Measurements from ENCODE around the gene PNMA1. TPM values are rescaled to one million over a fixed set of nuclear protein-coding genes. Genes with fewer than 3 reads are reported as not detected.

PNMA1 gene
- total and polyA plus RNA-seq, 2 of the 13 experiments (the other 11 are each of a cell fraction or from before 2014, with no cell fraction given): 7.0 to 8.3 TPM

DNA sequence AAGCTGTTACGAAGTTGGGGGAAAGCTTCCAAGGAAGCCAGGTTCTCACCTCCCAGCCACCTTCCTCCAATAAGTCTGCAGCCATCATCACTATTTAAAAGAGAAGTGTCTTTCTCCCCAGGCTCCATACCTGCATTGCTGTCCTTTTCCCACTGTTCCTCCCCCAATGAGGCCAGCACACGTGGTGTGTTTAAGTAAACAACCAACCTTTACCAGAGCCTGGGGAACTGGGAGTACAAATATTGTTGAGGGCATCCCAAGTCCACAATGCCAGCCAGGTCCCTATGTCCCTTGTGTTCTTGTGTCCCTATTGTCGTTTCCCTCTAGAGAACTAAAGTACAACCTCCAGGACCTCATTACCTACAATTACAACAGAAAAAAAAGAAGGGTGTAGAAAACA lies 49.2 kb upstream of the PNMA1 start (continued):
- TF ChIP-seq, protein P1, sequence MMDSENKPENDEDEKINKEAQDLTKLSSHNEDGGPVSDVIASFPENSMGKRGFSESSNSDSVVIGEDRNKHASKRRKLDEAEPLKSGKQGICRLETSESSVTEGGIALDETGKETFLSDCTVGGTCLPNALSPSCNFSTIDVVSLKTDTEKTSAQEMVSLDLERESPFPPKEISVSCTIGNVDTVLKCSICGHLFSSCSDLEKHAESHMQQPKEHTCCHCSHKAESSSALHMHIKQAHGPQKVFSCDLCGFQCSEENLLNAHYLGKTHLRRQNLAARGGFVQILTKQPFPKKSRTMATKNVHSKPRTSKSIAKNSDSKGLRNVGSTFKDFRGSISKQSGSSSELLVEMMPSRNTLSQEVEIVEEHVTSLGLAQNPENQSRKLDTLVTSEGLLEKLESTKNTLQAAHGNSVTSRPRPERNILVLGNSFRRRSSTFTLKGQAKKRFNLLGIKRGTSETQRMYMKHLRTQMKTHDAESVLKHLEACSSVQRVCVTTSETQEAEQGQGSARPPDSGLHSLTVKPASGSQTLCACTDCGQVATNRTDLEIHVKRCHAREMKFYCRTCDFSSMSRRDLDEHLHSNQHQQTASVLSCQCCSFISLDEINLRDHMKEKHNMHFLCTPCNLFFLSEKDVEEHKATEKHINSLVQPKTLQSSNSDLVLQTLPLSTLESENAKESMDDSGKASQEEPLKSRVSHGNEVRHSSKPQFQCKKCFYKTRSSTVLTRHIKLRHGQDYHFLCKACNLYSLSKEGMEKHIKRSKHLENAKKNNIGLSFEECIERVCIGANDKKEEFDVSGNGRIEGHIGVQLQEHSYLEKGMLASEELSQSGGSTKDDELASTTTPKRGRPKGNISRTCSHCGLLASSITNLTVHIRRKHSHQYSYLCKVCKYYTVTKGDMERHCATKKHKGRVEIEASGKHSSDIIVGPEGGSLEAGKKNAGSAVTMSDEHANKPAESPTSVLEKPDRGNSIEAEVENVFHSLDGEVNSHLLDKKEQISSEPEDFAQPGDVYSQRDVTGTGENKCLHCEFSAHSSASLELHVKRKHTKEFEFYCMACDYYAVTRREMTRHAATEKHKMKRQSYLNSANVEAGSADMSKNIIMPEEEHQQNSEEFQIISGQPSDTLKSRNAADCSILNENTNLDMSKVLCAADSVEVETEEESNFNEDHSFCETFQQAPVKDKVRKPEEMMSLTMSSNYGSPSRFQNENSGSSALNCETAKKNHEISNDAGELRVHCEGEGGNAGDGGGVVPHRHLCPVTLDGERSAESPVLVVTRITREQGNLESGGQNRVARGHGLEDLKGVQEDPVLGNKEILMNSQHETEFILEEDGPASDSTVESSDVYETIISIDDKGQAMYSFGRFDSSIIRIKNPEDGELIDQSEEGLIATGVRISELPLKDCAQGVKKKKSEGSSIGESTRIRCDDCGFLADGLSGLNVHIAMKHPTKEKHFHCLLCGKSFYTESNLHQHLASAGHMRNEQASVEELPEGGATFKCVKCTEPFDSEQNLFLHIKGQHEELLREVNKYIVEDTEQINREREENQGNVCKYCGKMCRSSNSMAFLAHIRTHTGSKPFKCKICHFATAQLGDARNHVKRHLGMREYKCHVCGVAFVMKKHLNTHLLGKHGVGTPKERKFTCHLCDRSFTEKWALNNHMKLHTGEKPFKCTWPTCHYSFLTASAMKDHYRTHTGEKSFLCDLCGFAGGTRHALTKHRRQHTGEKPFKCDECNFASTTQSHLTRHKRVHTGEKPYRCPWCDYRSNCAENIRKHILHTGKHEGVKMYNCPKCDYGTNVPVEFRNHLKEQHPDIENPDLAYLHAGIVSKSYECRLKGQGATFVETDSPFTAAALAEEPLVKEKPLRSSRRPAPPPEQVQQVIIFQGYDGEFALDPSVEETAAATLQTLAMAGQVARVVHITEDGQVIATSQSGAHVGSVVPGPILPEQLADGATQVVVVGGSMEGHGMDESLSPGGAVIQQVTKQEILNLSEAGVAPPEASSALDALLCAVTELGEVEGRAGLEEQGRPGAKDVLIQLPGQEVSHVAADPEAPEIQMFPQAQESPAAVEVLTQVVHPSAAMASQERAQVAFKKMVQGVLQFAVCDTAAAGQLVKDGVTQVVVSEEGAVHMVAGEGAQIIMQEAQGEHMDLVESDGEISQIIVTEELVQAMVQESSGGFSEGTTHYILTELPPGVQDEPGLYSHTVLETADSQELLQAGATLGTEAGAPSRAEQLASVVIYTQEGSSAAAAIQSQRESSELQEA (CRISPR knock-in tag; IDR thresholded peaks at IDR 0.05; ENCODE audit: not compliant biosample characterization): no peak
- peak; percentile 65; the same call in 1 of the 2 replicates for TF ChIP-seq FOXA1 (IDR thresholded peaks at IDR 0.05)
- peak; percentile 98 for TF ChIP-seq FOXA1 (CRISPR knock-in tag; IDR thresholded peaks at IDR 0.05)
- TF ChIP-seq ATF1 (CRISPR knock-in tag; IDR thresholded peaks at IDR 0.05): no peak
- TF ChIP-seq PLRG1 (conservative IDR thresholded peaks at IDR 0.05): no peak
- 0 out of 2 replicates have a peak, but pooled peaks have one; percentile 37 for TF ChIP-seq GATAD1 (CRISPR knock-in tag; IDR thresholded peaks at IDR 0.05)
- no peak for TF ChIP-seq ZNF790 (CRISPR knock-in tag; IDR thresholded peaks at IDR 0.05; ENCODE audit: borderline replicate concordance)
- TF ChIP-seq, protein P2, sequence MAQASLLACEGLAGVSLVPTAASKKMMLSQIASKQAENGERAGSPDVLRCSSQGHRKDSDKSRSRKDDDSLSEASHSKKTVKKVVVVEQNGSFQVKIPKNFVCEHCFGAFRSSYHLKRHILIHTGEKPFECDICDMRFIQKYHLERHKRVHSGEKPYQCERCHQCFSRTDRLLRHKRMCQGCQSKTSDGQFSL (CRISPR knock-in tag; IDR thresholded peaks at IDR 0.05): 0 out of 2 replicates have a peak, but pooled peaks have one; percentile 31
- no peak for TF ChIP-seq NR2C2 (CRISPR knock-in tag; IDR thresholded peaks at IDR 0.05; ENCODE audit: borderline replicate concordance)
- TF ChIP-seq ZNF674 (CRISPR knock-in tag; IDR thresholded peaks at IDR 0.05; ENCODE audit: low read depth): no peak
- no peak for TF ChIP-seq ZNF569 (CRISPR knock-in tag; IDR thresholded peaks at IDR 0.05; ENCODE audit: borderline replicate concordance)
- peak; percentile 9; the same call in 1 of the 2 replicates for TF ChIP-seq ZFX (CRISPR knock-in tag; IDR thresholded peaks at IDR 0.05; ENCODE audit: low read depth)
- TF ChIP-seq, protein P3, sequence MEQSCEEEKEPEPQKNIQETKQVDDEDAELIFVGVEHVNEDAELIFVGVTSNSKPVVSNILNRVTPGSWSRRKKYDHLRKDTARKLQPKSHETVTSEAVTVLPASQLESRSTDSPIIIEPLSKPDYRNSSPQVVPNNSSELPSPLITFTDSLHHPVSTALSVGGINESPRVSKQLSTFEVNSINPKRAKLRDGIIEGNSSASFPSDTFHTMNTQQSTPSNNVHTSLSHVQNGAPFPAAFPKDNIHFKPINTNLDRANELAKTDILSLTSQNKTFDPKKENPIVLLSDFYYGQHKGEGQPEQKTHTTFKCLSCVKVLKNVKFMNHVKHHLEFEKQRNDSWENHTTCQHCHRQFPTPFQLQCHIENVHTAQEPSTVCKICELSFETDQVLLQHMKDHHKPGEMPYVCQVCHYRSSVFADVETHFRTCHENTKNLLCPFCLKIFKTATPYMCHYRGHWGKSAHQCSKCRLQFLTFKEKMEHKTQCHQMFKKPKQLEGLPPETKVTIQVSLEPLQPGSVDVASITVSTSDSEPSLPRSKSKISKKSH (CRISPR knock-in tag; IDR thresholded peaks at IDR 0.05; ENCODE audit: borderline replicate concordance): no peak
- TF ChIP-seq PRMT3 (CRISPR knock-in tag; IDR thresholded peaks at IDR 0.05; ENCODE audit: borderline replicate concordance, low read depth): no peak
- no peak for TF ChIP-seq HNRNPL (IDR thresholded peaks at IDR 0.05; ENCODE audit: low read depth, low read length)
- no peak for TF ChIP-seq MYNN (CRISPR knock-in tag; IDR thresholded peaks at IDR 0.05; ENCODE audit: low read depth)
- no peak for TF ChIP-seq MED13 (CRISPR knock-in tag; IDR thresholded peaks at IDR 0.05)
- TF ChIP-seq TBX3 (IDR thresholded peaks at IDR 0.05; ENCODE audit: borderline replicate concordance): no peak
- TF ChIP-seq, protein P4, sequence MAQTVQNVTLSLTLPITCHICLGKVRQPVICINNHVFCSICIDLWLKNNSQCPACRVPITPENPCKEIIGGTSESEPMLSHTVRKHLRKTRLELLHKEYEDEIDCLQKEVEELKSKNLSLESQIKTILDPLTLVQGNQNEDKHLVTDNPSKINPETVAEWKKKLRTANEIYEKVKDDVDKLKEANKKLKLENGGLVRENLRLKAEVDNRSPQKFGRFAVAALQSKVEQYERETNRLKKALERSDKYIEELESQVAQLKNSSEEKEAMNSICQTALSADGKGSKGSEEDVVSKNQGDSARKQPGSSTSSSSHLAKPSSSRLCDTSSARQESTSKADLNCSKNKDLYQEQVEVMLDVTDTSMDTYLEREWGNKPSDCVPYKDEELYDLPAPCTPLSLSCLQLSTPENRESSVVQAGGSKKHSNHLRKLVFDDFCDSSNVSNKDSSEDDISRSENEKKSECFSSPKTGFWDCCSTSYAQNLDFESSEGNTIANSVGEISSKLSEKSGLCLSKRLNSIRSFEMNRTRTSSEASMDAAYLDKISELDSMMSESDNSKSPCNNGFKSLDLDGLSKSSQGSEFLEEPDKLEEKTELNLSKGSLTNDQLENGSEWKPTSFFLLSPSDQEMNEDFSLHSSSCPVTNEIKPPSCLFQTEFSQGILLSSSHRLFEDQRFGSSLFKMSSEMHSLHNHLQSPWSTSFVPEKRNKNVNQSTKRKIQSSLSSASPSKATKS (CRISPR knock-in tag; IDR thresholded peaks at IDR 0.05): no peak

All from HepG2 (cell line).